Spleen (tissue), 11 donors: ENCODE measurements around the gene SH2D5. TPM values are rescaled to one million over a fixed set of nuclear protein-coding genes. Genes with fewer than 3 reads are reported as not detected.

Experiments
- DNase-seq: peaks from one replicate; pipeline ENCODE4 v3.0.0-alpha.2; 2020
- H3K27ac ChIP-seq, 8 donors: fragments of 200-600 bp; sonication (generic) in 7 of 8; 1 replicate in 4 of 8; 2 replicates in 4 of 8; pipeline versions ENCODE4 v1.5.0 to v1.8.0; 2016 to 2021; ENCODE audit warnings: inconsistent platforms in 4 of 8, mild to moderate bottlenecking in 4 of 8, moderate library complexity in 1 of 8
- H3K27me3 ChIP-seq, 7 donors: fragments of 200-600 bp; sonication (generic) in 6 of 7; replicated peaks in 1 of 7; 1 replicate in 4 of 7; 2 replicates in 3 of 7; pipeline versions ENCODE4 v1.5.0 to v1.8.0; 2016 to 2021; ENCODE audit warnings: inconsistent platforms in 3 of 7, mild to moderate bottlenecking in 1 of 7
- H3K36me3 ChIP-seq, 6 donors: fragments of 200-600 bp; sonication (generic) in 5 of 6; 1 replicate in 4 of 6; 2 replicates in 2 of 6; pipeline versions ENCODE4 v1.5.0 to v1.8.0; 2016 to 2021; ENCODE audit warnings: inconsistent platforms in 2 of 6
- H3K4me1 ChIP-seq, 6 donors: fragments of 200-600 bp; sonication (generic) in 5 of 6; 1 replicate in 3 of 6; 2 replicates in 3 of 6; pipeline versions ENCODE4 v1.5.0 to v1.8.0; 2016 to 2021; ENCODE audit warnings: inconsistent platforms in 3 of 6
- H3K4me3 ChIP-seq, 8 donors: fragments of 200-600 bp; sonication (generic) in 7 of 8; 1 replicate in 4 of 8; 2 replicates in 4 of 8; pipeline versions ENCODE4 v1.5.0 to v1.8.0; 2016 to 2021; ENCODE audit warnings: inconsistent platforms in 4 of 8, mild to moderate bottlenecking in 4 of 8, moderate library complexity in 2 of 8
- H3K9me3 ChIP-seq, 8 donors: fragments of 200-600 bp; sonication (generic) in 7 of 8; 1 replicate in 4 of 8; 2 replicates in 4 of 8; pipeline versions ENCODE4 v1.5.0 to v1.8.0; 2016 to 2021; ENCODE audit warnings: inconsistent platforms in 4 of 8
- POLR2A ChIP-seq, 3 donors: fragments of 450-650 bp; IDR thresholded peaks; one replicate each; pipeline ENCODE4 v1.5.1; 2017; ENCODE audit warnings: antibody characterized with exemption in 3 of 3, mild to moderate bottlenecking in 1 of 3
- POLR2AphosphoS5 ChIP-seq, 3 donors: sonication (generic); formaldehyde crosslinking; IDR thresholded peaks; one replicate each; pipeline ENCODE4 v1.5.1; 2017; ENCODE audit warnings: antibody characterized with exemption in 3 of 3
- WGBS, 5 donors: extraction: QIAGEN DNeasy Blood & Tissue Kit in 3 of 5; methylation state at CpG; one replicate each; pipeline versions ENCODE4 v1.1.5 to v1.1.7; 2013 to 2018; 5-methylcytosine and 5-hydroxymethylcytosine counted together
- intact Hi-C: fragments of 100-400 bp; cut with DNase I; formaldehyde crosslinking; loops from one replicate; pipeline ENCODE4 v1.15.0; 2023; ENCODE audit warnings: low total_unique reads
- polyA plus RNA-seq, 3 donors: library from polyadenylated mRNA; stranded (reverse); fragments of 200-250 nt; gene quantifications; one replicate each; pipeline ENCODE4 v1.2.1, GENCODE V29; 2013
- total RNA-seq, 7 donors: library from RNA; depleted of rRNA in 3 of 7; stranded (reverse); fragments of >200 nt in 3 of 7; fragmentation: NEBNext Ultra II Directional in 4 of 7; extraction: Animal tissue kit (Norgen Biotek cat#: 25700) in 4 of 7; gene quantifications; one replicate each; pipeline versions ENCODE4 v1.1.0 to v1.2.1, GENCODE V29; 2016 to 2021
- TF ChIP-seq, protein P1 (sequence below), 11 experiments: fragments of 200-600 bp in 7 of 11; fragments of 450-650 bp in 4 of 11; sonication (generic) in 4 of 11; IDR thresholded peaks in 8 of 11; conservative IDR thresholded peaks in 3 of 11; 1 replicate in 7 of 11; 2 replicates in 4 of 11; pipeline versions ENCODE4 v1.4.0 to v1.8.0; 2016 to 2021; ENCODE audit warnings: antibody characterized with exemption in 11 of 11, inconsistent platforms in 4 of 11, mild to moderate bottlenecking in 1 of 11
- donor health status: healthy with polysubstance abuse.
- donor health status: DM: no; HTN: no; CAD: no; lungs with moderate emphysema.
- donor health status: DM: no; HTN: no; CAD: no.
- donor health status: Bipolar disorder and iron deficiency.
- donor health status: healthy.
- donor health status: DM: no; HTN: no; CAD: no.
- donor health status: DM: yes; HTN: yes; CAD: no.

Gene SH2D5
- total and polyA plus RNA-seq, 10 donors = 0.02 to 0.22 (median 0.05) TPM; not detected in 5

DNA sequence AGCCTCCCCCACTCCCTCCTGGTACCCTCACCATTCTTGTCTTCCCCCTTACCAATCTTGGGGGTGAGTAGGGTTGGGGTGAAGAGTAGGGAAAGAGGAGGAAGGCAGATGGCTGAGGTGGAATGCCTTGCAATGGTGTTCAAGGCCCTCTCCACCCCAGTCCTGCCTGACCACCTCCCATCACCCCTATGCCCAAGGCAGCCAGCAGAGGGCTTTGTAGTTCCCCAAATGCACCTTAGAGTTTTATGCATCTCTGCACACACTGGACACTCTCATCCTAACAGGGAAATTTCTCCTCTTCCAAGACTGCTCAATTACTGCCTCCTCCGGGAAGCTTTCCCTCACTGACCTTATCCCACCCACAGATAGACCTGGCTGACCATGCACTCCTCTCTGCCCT is 30.1 kb downstream of the SH2D5 start:
- Histone ChIP-seq H3K27me3 (no peaks in the 10 kb centered on the region), H3K9me3 (no peaks in the 10 kb centered on the region), H3K4me3 (no peak overlapping the region), H3K27ac (no peak overlapping the region), H3K4me1 (peaks cover 0 to 2% (median 0%) of the 10 kb centered on the region in 6 donors), H3K36me3 (no peaks in the 10 kb centered on the region)
- WGBS, 5 donors = 83 to 100% (median 90%) methylated on average over 1 of the region's 1 CpG
- no peak for TF ChIP-seq POLR2AphosphoS5 (IDR thresholded peaks at IDR 0.05)
- TF ChIP-seq, protein P1, sequence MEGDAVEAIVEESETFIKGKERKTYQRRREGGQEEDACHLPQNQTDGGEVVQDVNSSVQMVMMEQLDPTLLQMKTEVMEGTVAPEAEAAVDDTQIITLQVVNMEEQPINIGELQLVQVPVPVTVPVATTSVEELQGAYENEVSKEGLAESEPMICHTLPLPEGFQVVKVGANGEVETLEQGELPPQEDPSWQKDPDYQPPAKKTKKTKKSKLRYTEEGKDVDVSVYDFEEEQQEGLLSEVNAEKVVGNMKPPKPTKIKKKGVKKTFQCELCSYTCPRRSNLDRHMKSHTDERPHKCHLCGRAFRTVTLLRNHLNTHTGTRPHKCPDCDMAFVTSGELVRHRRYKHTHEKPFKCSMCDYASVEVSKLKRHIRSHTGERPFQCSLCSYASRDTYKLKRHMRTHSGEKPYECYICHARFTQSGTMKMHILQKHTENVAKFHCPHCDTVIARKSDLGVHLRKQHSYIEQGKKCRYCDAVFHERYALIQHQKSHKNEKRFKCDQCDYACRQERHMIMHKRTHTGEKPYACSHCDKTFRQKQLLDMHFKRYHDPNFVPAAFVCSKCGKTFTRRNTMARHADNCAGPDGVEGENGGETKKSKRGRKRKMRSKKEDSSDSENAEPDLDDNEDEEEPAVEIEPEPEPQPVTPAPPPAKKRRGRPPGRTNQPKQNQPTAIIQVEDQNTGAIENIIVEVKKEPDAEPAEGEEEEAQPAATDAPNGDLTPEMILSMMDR (IDR thresholded peaks at IDR 0.05 in 8 of 11, conservative IDR thresholded peaks at IDR 0.05 in 3 of 11) = no peak
- no peak for TF ChIP-seq POLR2A (IDR thresholded peaks at IDR 0.05)
- intact Hi-C loops = no loop called here
- no peak for DNase-seq

GRCh38 chr1:20701847-20702246 is 30.7 kb downstream of the SH2D5 start:
- TF ChIP-seq POLR2A (IDR thresholded peaks at IDR 0.05) = no peak
- no peak for TF ChIP-seq POLR2AphosphoS5 (IDR thresholded peaks at IDR 0.05)
- TF ChIP-seq, protein P1 (IDR thresholded peaks at IDR 0.05 in 8 of 11, conservative IDR thresholded peaks at IDR 0.05 in 3 of 11) = no peak
- intact Hi-C loops = no loop called here
- no peak overlapping the region for H3K27ac ChIP-seq
- no peaks in the 10 kb centered on the region for H3K36me3 ChIP-seq
- H3K27me3 ChIP-seq = no peaks in the 10 kb centered on the region
- H3K4me1 ChIP-seq = peaks cover 0 to 8% (median 4%) of the 10 kb centered on the region in 6 donors
- WGBS, 5 donors = 84 to 93% (median 90%) methylated on average over 3 to 5 of the region's 5 CpGs
- H3K9me3 ChIP-seq = no peaks in the 10 kb centered on the region
- DNase-seq = no peak
- no peak overlapping the region for H3K4me3 ChIP-seq

GRCh38 chr1:20701446-20701845 is 31.1 kb downstream of the SH2D5 start:
- 75 to 86% (median 77%) methylated on average over 9 of the region's 9 CpGs for WGBS, 5 donors
- DNase-seq = no peak
- TF ChIP-seq, protein P1 (IDR thresholded peaks at IDR 0.05 in 8 of 11, conservative IDR thresholded peaks at IDR 0.05 in 3 of 11) = no peak
- no peak for TF ChIP-seq POLR2A (IDR thresholded peaks at IDR 0.05)
- no peak for TF ChIP-seq POLR2AphosphoS5 (IDR thresholded peaks at IDR 0.05)
- H3K4me3 ChIP-seq = no peak overlapping the region
- H3K27me3 ChIP-seq = no peaks in the 10 kb centered on the region
- peaks cover 0 to 12% (median 6%) of the 10 kb centered on the region in 6 donors for H3K4me1 ChIP-seq
- intact Hi-C loops = no loop called here
- no peaks in the 10 kb centered on the region for H3K9me3 ChIP-seq
- no peaks in the 10 kb centered on the region for H3K36me3 ChIP-seq
- H3K27ac ChIP-seq = no peak overlapping the region

DNA sequence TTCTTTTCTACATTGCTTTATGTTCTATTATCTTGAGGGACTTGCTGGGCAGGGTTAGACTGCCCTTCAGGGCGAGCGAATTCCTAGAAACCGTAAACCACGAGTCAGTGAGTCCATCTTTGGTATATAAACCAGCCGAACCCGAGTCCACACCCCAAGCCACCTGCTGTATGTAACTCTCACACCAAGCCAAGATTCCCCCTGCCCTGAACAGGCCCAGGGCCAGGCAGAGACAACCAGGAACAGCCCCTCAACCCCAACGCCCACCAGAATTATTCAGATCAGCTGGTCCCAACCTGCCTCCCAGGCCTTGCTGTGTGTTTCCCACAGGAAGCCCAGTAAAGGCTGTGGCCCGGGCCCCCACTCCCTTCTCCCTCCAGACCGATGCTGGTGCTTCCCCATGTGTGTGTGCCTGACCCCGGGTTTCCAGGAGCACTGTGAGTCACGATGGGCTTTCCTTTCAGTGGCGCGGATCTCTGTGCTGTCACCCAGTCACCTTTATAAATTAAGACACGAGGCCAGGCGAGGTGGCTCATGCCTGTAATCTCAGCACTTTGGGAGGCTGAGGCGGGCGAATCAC is 31.8 kb downstream of the SH2D5 start:
- DNase-seq = no peak
- Histone ChIP-seq H3K27me3 (no peaks in the 10 kb centered on the region), H3K4me1 (peaks cover 3 to 19% (median 12%) of the 10 kb centered on the region in 6 donors), H3K27ac (no peak overlapping the region), H3K4me3 (no peak overlapping the region), H3K9me3 (no peaks in the 10 kb centered on the region), H3K36me3 (no peaks in the 10 kb centered on the region)
- WGBS, 5 donors = 82 to 91% (median 85%) methylated on average over 17 of the region's 17 CpGs
- no peak for TF ChIP-seq POLR2A (IDR thresholded peaks at IDR 0.05)
- TF ChIP-seq, protein P1 (IDR thresholded peaks at IDR 0.05 in 8 of 11, conservative IDR thresholded peaks at IDR 0.05 in 3 of 11) = no peak
- no peak for TF ChIP-seq POLR2AphosphoS5 (IDR thresholded peaks at IDR 0.05)
- intact Hi-C loops = no loop called here
